Retina (tissue), 1 donor: ENCODE measurements around the gene RAB8B.

Experiments
- DNase-seq: peaks from one replicate; pipeline ENCODE4 v3.0.0-alpha.2; 2016

RAB8B gene

DNA sequence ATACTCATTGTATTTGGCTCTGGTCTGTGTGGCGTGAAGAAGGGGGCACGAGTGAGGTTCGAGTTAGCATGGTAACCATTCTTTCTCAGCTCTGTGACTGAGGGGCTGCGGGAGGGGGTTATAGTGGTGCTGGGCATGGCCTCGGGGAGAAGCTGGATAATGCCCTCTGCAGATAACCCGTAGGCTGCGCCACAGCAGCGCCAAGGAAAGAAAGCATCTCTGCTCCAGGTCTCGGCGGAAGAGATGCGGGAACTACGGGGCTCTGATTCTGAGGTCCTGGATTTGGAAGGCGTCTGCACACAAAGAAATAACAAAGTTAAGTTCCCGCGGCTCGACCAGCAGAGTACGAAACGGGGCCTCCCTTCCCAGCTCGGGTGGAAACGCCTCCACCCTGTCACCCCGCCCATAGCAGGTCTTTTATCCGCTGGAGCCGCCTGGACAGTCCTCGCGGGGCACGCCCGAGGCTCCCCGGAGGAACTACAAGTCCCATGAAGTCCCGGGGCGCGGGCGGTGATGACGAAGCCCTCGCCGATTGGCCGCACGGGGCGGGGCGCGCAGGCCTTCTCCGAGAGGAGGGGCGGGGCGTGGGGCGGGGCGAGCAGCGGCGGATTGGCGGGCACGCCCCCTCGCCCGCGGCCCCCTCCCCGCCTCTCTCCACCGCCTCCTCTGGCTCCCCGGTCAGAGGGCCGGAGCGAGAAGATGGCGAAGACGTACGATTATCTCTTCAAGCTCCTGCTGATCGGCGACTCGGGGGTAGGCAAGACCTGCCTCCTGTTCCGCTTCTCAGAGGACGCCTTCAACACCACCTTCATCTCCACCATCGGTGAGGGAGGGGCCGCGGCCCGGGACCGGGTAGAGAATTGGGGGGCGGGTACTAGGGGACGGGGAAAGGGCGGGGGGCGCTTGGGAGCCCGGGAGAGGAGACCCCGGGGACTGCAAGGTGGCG is at the start of gene RAB8B:
TSS of gene RAB8B (plus strand) at position 681 of the 946 bp plus-strand sequence. CDS start at position 700, 19 bp downstream.
- DNase-seq: peak; percentile 97

GRCh38 chr15:63140936-63141335 is 48.5 kb upstream of the RAB8B start:
- DNase-seq: no peak

DNA sequence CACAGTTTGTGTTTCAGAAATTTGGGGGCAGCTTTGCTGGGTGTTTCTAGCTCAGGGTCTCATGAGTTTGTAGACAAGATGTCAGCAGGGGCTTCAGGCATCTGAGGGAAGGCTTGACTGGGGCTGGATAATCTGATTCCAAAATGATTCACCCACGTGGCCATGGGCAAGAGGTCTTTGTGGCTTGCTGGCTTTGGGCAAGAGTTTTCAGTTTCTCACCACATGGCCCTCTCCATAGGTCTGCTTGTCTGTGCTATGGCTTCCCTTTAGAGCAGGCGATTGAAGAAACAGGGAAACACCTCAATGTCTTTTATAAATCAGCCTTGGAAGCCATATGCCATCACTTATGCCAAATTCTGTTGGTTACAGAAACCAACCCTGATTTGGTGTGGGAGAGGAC is 44.0 kb upstream of the RAB8B start:
- no peak for DNase-seq

GRCh38 chr15:63146684-63147083 is 42.7 kb upstream of the RAB8B start:
- DNase-seq: no peak

GRCh38 chr15:63151665-63152064 is 37.7 kb upstream of the RAB8B start:
- DNase-seq: no peak

GRCh38 chr15:63155486-63155885 is 33.9 kb upstream of the RAB8B start:
- DNase-seq: no peak

GRCh38 chr15:63156086-63156710 is 33.2 kb upstream of the RAB8B start:
- peak; percentile 2 for DNase-seq

DNA sequence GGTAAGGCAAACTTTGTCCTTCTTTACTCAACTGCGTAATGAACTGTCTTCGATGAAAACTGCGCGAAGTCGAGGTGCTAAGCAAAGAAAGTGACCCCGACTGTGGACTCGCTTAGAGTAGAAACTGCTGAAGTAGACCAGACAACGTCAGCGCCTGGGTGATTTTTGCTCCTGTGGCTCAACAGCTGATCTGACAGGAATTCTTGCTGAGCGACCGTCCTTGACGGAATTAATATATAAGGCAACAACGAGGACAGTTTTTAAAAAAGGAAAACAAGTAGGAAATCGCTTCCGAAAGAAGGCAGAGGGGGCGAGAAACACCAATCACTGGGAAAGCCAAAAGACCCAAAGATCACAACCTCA is 32.7 kb upstream of the RAB8B start:
- DNase-seq: no peak

DNA sequence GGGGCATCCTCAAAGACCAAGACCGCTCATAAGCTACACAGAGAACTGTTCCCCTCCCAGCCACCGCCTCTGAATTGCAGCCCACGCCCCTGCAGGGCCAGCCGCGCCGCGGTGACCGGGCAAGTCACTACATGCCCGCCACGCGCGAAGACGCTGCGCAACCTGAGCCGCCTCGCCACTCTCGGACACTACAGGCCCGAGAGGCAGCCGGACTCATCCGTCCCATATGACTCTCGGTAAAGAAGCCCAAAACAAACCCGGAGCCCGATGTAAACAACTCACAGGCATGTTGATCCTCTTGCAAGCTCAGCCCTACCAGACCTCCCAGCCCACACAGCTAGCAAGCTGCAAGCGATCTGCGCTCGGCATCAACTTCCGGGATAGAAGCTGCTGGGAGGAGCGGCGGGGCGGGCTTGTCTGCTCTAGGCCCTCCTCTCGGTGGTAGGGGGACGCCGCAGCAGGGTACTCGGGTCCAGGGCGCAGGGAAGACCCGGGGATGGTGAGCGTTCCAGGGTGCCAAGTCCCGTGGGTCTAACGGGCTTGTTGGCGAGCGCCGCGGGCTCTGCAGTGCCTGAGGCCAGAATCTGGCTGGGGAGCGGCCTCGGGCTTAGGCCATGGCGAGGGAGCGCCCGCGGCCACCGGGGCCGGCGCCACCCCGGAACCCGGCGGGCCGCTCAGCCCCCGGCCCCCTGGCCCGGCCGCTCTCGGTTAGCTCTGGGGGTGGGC is 32.1 kb upstream of the RAB8B start, which contains the start of gene RPS27L:
TSS of gene RPS27L (minus strand) at position 360 of the 726 bp plus-strand sequence. CDS start at position 288, 72 bp downstream.
- DNase-seq: peak; percentile 97

GRCh38 chr15:63157891-63158431 is 31.4 kb upstream of the RAB8B start:
- peak; percentile 85 for DNase-seq

DNA sequence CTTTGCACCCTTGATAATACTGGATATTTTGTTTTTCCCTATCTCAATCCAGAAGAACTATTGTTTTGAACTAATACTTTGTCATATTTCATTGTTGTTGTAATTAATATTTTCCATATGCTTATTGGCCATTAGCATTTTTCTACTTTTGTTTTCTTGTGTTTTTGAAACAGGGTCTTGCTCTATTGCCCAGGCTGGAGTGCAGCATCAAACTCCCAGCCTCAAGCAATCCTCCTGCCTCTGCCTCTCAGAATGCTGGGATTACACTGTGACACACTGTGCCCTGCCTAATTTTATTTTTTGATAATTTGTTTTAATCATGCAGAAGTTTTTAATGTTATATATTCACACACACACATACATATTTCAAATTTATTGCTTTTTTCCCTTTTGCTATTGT is 28.8 kb upstream of the RAB8B start:
- no peak for DNase-seq

DNA sequence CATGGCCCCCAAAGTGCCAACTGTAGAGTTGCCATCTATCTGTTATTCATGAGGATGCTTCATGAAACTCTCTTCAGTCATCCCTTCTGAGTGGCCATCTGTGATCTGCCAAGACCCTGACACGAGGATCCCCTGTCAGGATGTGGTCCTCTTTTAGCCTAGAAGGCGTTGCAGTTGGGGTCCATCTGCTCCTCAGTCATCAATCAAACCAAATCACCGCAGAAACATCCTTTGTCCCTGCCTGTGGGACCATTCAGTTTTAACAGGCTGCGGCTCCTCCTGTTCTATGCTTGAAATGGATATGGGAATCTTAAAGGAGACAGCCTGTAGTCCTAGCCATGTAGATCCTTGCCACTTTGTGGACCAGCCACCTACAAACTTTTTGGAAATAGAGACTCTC is 26.2 kb upstream of the RAB8B start:
- DNase-seq: peak; percentile 10

- DNase-seq: no peak
These were observed 24.1 kb upstream of the RAB8B start for GRCh38 chr15:63165166-63165859.

GRCh38 chr15:63166219-63166618 is 23.2 kb upstream of the RAB8B start:
- DNase-seq: no peak

DNA sequence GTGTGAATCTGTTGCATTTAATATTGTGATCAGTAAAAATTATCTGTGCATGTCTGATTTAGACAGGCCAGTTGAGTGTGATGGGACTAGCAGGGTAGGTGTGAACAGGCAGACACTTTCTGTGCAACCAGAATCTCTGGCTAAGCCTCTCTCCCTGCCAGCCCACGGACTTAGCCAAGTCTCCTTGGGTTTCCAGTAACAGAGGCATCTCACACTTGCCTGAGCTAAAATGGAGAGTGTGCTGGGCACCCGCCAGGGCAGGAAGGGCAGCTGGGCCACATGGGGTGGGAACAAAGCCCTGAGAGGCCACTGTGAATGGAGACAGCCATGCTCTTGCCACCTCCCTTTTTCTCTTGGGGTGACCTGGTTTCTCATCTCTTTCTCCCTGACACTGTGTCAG is 19.6 kb upstream of the RAB8B start:
- no peak for DNase-seq

DNA sequence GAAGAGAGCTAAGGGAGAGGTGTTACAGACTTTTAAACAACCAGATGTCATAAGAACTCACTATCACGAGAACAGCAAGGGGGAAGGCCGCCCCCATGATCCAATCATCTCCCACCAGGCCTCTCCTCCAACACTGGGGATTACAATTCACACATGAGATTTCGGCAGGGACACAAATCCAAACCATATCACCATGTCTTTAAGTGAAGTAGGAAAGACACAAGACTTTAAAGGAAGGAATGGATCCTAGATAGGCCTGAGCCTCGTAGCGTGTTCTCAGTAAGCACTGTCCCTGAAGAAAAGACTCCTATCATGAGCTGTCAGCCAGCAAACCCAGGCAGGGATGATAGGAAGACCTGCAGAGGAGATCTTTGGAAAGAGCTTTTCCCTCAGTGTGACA is 17.0 kb upstream of the RAB8B start:
- DNase-seq: no peak

- DNase-seq: peak; percentile 39
These were observed 16.5 kb upstream of the RAB8B start for GRCh38 chr15:63172851-63173451.

- no peak for DNase-seq
These were observed 13.1 kb upstream of the RAB8B start for GRCh38 chr15:63176302-63176701.

- DNase-seq: no peak
These were observed 11.4 kb upstream of the RAB8B start for GRCh38 chr15:63178034-63178433.

DNA sequence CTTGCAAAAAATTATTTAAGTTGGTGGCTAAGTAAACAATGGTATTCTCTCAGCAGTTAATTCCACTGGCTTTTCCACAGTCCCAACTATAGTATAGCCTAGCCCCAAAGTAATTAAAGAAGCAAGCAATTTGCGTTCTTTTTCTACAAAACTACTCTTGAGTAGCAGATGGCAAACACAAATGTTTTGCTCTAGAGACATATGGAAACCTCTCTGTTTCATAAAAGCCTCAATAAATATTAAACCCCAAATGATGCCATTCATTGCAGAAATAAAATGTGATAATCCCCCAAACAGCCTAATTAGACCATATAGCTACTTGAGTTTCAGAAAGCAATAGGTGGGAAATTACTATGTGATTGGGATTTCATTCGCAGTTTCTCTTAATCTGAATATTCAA is 8.7 kb upstream of the RAB8B start:
- no peak for DNase-seq

DNA sequence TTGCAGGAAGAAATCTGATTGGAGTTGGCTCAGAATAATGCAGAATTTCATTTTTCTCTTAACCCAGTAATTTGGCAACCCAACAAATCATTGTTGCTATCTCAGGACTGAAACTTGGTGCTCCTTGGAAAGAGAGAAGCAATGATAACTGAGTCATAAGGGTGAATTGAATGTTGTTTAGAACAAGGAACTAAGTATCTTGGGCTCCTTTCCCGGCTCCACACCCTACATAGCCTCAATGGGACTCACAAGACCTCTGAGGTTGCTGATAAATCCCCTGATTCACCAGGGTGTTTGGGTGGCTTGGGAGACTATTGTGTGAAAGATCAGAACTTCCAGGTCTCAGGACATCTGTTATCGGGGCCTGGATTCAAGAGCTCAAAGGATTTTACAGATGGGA is 7.8 kb upstream of the RAB8B start:
- no peak for DNase-seq

DNA sequence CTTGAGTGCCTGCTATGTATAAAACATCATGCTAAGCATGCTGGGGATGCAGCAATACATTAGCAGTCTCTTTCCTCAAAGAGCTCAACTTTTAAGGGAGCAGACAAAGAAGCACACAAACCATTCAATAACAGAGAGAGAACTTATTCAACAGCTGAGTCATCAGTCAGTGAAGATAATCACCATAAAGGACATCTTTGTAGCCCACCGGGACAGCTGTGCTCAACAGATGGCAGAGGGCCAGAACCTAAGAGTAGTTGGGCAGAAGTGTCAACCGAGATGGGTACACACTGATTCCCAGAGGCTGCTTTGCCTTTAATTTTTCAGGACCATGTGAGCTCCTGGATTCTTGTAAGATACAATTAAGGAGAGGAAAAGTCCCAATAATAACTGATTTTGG is 4.2 kb upstream of the RAB8B start:
- DNase-seq: no peak
